Neural progenitor cell (in vitro differentiated cells): Measurements from ENCODE around the gene IQCF5. TPM values are rescaled to one million over a fixed set of nuclear protein-coding genes. Genes with fewer than 3 reads are reported as not detected.

Experiments
- DNase-seq: peaks from one replicate; pipeline ENCODE4 v3.0.0-alpha.2; 2016; ENCODE audit warnings: low spot score
- H2AFZ ChIP-seq: fragments of 200-600 bp; sonication (generic); replicated peaks from 2 replicates; pipeline ENCODE4 v1.6.1; 2016; ENCODE audit warnings: antibody characterized with exemption
- H3F3A ChIP-seq: fragments of 200-600 bp; sonication (generic); 2 replicates; pipeline ENCODE4 v1.6.1; 2016; ENCODE audit warnings: antibody characterized with exemption, low read depth
- H3K27ac ChIP-seq: fragments of 200-600 bp; sonication (generic); 2 replicates; pipeline ENCODE4 v1.5.1; 2016; ENCODE audit warnings: mild to moderate bottlenecking
- H3K27me3 ChIP-seq: fragments of 200-600 bp; sonication (generic); 2 replicates; pipeline ENCODE4 v1.6.1; 2016; ENCODE audit warnings: mild to moderate bottlenecking, moderate library complexity
- H3K36me3 ChIP-seq: fragments of 200-600 bp; sonication (generic); 2 replicates; pipeline ENCODE4 v1.5.1; 2016
- H3K4me1 ChIP-seq: fragments of 200-600 bp; sonication (generic); 2 replicates; pipeline ENCODE4 v1.6.1; 2016; ENCODE audit warnings: mixed run types
- H3K4me2 ChIP-seq: fragments of 200-600 bp; sonication (generic); 2 replicates; pipeline ENCODE4 v1.6.1; 2016
- H3K4me3 ChIP-seq: fragments of 200-600 bp; sonication (generic); 2 replicates; pipeline ENCODE4 v1.5.1; 2016
- H3K79me2 ChIP-seq: fragments of 200-600 bp; sonication (generic); 2 replicates; pipeline ENCODE4 v1.6.1; 2016; ENCODE audit warnings: low read depth
- H3K9ac ChIP-seq: fragments of 200-600 bp; sonication (generic); 2 replicates; pipeline ENCODE4 v1.6.1; 2016
- H3K9me3 ChIP-seq: fragments of 200-600 bp; sonication (generic); 2 replicates; pipeline ENCODE4 v1.5.1; 2016; ENCODE audit warnings: low read depth
- H4K20me1 ChIP-seq: fragments of 200-600 bp; sonication (generic); 2 replicates; pipeline ENCODE4 v1.6.1; 2016; ENCODE audit warnings: low read depth
- H3K27ac Mint-ChIP-seq: 3 replicates; pipeline ENCODE4 v1.8.0; 2021; ENCODE audit warnings: mixed read lengths
- H3K27me3 Mint-ChIP-seq: 2 replicates; pipeline ENCODE4 v1.8.0; 2022; ENCODE audit warnings: low read depth, mild to moderate bottlenecking, inconsistent platforms, moderate library complexity, mixed read lengths; ENCODE audit not compliant: insufficient read depth
- H3K36me3 Mint-ChIP-seq: 3 replicates; pipeline ENCODE4 v1.8.0; 2021; ENCODE audit warnings: mixed read lengths
- H3K4me1 Mint-ChIP-seq: 3 replicates; pipeline ENCODE4 v1.8.0; 2021; ENCODE audit warnings: mixed read lengths
- H3K4me3 Mint-ChIP-seq: 3 replicates; pipeline ENCODE4 v1.8.0; 2021; ENCODE audit warnings: mild to moderate bottlenecking, moderate library complexity, mixed read lengths
- H3K9me3 Mint-ChIP-seq: 3 replicates; pipeline ENCODE4 v1.8.0; 2020; ENCODE audit warnings: mixed read lengths
- EZH2 ChIP-seq: fragments of 200-600 bp; sonication (generic); IDR thresholded peaks from 2 replicates; pipeline ENCODE4 v1.6.1; 2017; ENCODE audit warnings: antibody characterized with exemption, mild to moderate bottlenecking, moderate library complexity
- EZH2phosphoT487 ChIP-seq: fragments of 200-600 bp; sonication (generic); IDR thresholded peaks from 2 replicates; pipeline ENCODE4 v1.6.1; 2017; ENCODE audit warnings: antibody characterized with exemption
- total RNA-seq: library from RNA; depleted of rRNA; stranded (reverse); fragments of >200 nt; gene quantifications from 2 replicates; pipeline ENCODE4 v1.2.3, GENCODE V29; 2015; ENCODE audit warnings: low replicate concordance
- TF ChIP-seq, protein P1 (sequence below): fragments of 200-600 bp; sonication (generic); IDR thresholded peaks from 2 replicates; pipeline ENCODE4 v1.5.1; 2017; ENCODE audit warnings: antibody characterized with exemption, mild to moderate bottlenecking

IQCF5 gene
- total RNA-seq, 1 donor from 2014 or later: not detected

DNA sequence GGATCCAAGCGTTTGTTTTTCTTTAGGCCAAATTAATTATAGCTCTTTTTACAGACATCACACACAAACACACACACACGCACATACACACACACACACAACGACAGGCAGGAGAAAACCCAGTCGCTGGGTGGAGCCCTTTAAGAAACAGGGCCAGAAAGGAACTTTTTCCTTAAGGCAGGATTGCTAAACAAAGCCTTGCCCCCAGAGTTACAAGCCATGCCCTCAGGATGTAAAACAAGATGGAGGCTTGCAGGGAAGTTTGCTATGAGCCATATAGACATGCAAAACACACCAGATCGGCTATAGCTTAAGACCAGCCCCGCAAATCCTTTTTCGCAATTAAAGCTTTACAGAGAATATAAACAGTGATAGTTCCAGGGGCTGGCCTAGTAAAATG lies 30.3 kb downstream of the IQCF5 start:
- no peaks in the 10 kb centered on the region for H3K27me3 Mint-ChIP-seq
- Histone ChIP-seq H2AFZ (peak overlapping the region; percentile 88), H3K79me2 (no peaks in the 10 kb centered on the region), H3K9ac (no peak overlapping the region), H3K4me1 (no peaks in the 10 kb centered on the region), H3F3A (no peaks in the 10 kb centered on the region), H3K4me2 (no peak overlapping the region), H3K27me3 (no peaks in the 10 kb centered on the region), H4K20me1 (no peaks in the 10 kb centered on the region), H3K27ac (no peak overlapping the region), H3K36me3 (no peaks in the 10 kb centered on the region), H3K9me3 (peaks cover 3% of the 10 kb centered on the region), H3K4me3 (no peak overlapping the region)
- DNase-seq: peak; percentile 4
- H3K4me1 Mint-ChIP-seq: no peaks in the 10 kb centered on the region
- no peak overlapping the region for H3K4me3 Mint-ChIP-seq
- H3K36me3 Mint-ChIP-seq: no peaks in the 10 kb centered on the region
- TF ChIP-seq EZH2phosphoT487 (no peak), EZH2 (no peak)
- TF ChIP-seq, protein P1, sequence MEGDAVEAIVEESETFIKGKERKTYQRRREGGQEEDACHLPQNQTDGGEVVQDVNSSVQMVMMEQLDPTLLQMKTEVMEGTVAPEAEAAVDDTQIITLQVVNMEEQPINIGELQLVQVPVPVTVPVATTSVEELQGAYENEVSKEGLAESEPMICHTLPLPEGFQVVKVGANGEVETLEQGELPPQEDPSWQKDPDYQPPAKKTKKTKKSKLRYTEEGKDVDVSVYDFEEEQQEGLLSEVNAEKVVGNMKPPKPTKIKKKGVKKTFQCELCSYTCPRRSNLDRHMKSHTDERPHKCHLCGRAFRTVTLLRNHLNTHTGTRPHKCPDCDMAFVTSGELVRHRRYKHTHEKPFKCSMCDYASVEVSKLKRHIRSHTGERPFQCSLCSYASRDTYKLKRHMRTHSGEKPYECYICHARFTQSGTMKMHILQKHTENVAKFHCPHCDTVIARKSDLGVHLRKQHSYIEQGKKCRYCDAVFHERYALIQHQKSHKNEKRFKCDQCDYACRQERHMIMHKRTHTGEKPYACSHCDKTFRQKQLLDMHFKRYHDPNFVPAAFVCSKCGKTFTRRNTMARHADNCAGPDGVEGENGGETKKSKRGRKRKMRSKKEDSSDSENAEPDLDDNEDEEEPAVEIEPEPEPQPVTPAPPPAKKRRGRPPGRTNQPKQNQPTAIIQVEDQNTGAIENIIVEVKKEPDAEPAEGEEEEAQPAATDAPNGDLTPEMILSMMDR: no peak
- peaks cover 11% of the 10 kb centered on the region for H3K9me3 Mint-ChIP-seq
- peak overlapping the region; percentile 1 for H3K27ac Mint-ChIP-seq

DNA sequence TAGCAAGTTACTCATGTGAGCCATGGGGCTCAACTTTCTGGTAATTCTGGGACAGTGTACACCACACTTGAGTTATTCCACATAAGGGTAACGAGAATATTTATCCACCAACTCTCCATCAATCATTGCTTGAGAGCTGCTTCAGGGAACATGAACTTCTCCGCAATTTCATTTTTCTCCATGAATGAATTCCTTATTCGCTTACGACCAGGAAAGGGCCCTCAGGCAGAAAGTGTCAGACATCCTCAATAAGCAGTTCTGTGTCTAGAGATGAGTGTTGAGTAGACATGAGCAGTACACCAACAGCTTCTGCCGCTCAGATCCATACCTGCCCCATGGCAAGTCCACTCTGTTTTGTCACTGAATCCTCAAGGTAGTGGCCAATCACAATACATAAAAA lies 38.8 kb downstream of the IQCF5 start:
- peaks cover 3% of the 10 kb centered on the region for H3K9me3 Mint-ChIP-seq
- Histone ChIP-seq H3F3A (no peaks in the 10 kb centered on the region), H4K20me1 (no peaks in the 10 kb centered on the region), H2AFZ (no peak overlapping the region), H3K4me2 (no peak overlapping the region), H3K36me3 (no peaks in the 10 kb centered on the region), H3K4me1 (no peaks in the 10 kb centered on the region), H3K27me3 (no peaks in the 10 kb centered on the region), H3K4me3 (no peak overlapping the region), H3K9me3 (no peaks in the 10 kb centered on the region), H3K27ac (no peak overlapping the region), H3K9ac (no peak overlapping the region), H3K79me2 (no peaks in the 10 kb centered on the region)
- H3K4me1 Mint-ChIP-seq: no peaks in the 10 kb centered on the region
- no peak for TF ChIP-seq EZH2
- no peak for TF ChIP-seq EZH2phosphoT487
- TF ChIP-seq, protein P1: no peak
- H3K4me3 Mint-ChIP-seq: no peak overlapping the region
- no peaks in the 10 kb centered on the region for H3K27me3 Mint-ChIP-seq
- no peaks in the 10 kb centered on the region for H3K36me3 Mint-ChIP-seq
- H3K27ac Mint-ChIP-seq: no peak overlapping the region
- DNase-seq: no peak

DNA sequence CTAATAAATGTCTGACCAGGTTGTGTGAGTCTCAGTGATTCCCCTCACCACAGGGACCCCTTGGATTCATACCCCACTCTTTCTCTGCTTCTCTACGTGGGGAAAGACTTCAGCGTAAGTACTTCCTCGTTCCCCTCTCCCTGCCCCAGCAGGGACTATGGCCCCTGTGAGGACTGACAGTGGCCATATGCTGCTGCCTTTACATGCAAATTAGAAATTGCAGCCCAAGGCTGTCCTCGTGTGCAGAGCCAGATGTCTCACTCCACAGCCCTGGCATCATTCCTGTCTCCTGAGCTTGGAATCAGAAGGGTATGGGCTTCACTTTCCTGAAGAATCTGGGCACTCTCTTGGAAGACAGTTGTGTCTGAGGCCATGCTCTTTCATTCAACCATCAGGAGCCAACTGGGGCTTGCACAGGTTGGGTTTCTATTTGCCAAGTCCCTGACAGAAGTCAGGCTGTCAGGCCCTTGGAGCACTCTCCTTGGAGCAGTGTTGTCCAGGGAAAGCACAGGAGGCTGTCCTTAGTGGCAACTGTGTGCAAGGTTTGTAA lies 44.5 kb downstream of the IQCF5 start:
- Histone ChIP-seq H2AFZ (no peak overlapping the region), H3K9me3 (no peaks in the 10 kb centered on the region), H3K4me1 (no peaks in the 10 kb centered on the region), H3K27ac (no peak overlapping the region), H3K4me2 (no peak overlapping the region), H3K27me3 (no peaks in the 10 kb centered on the region), H3F3A (no peaks in the 10 kb centered on the region), H3K4me3 (no peak overlapping the region), H3K9ac (no peak overlapping the region), H3K79me2 (no peaks in the 10 kb centered on the region), H3K36me3 (no peaks in the 10 kb centered on the region), H4K20me1 (no peaks in the 10 kb centered on the region)
- no peaks in the 10 kb centered on the region for H3K36me3 Mint-ChIP-seq
- peaks cover 14% of the 10 kb centered on the region for H3K9me3 Mint-ChIP-seq
- H3K27ac Mint-ChIP-seq: no peak overlapping the region
- H3K4me3 Mint-ChIP-seq: no peak overlapping the region
- peaks cover 2% of the 10 kb centered on the region for H3K27me3 Mint-ChIP-seq
- no peak for DNase-seq
- H3K4me1 Mint-ChIP-seq: no peaks in the 10 kb centered on the region
- TF ChIP-seq EZH2phosphoT487 (no peak), EZH2 (no peak)
- TF ChIP-seq, protein P1: no peak
